HG03432 (cell line): ENCODE results near the gene GRIN2A.

Source experiments
- ATAC-seq: cut with Tn5 transposase; IDR thresholded peaks from one replicate; pipeline ENCODE4 v1.9.1; 2021; ENCODE audit warnings: mild to moderate bottlenecking, moderate library complexity; ENCODE audit not compliant: unreplicated experiment

The GRIN2A gene

DNA sequence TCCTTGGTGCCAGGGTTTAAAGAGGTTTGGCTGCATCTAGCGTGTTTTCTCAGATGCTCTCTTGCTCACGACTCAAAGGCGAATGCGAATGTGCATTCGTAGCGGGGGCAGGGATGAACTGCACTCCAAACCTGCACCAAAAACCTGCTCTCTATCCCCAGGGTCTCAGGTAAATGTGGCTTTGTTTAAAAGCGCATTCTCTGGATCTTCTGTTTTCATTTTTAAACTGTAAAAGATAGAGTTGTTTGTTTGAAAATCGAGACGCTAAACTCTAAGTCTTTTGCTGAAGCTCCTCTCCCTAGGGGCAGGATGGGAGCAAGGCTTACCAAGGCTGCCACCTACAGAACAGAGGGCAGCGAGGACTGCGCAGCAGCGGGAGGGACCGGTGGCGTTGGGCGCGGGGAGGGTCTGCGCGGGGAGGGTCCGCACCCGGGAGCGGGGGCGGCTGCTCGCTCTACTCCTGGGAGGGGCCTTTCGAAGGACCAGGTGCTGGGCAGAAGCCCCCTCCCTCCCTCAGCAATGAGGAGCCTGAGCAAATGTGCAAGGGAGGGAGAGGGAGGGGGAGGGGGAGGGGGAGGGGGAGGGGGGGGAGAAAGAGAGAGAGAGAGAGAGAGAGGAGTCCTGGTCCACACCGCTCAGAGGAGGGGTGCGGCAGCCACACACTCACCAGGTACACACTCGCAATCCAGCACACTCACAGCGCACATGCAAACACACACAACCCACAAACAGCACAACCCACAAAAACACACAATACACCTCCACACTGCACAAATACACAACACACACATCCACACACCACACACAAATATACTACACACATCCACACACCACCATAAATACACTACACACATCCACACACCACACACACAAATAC, 142.8 kb downstream of the GRIN2A start:
- peak; percentile 49 for ATAC-seq

DNA sequence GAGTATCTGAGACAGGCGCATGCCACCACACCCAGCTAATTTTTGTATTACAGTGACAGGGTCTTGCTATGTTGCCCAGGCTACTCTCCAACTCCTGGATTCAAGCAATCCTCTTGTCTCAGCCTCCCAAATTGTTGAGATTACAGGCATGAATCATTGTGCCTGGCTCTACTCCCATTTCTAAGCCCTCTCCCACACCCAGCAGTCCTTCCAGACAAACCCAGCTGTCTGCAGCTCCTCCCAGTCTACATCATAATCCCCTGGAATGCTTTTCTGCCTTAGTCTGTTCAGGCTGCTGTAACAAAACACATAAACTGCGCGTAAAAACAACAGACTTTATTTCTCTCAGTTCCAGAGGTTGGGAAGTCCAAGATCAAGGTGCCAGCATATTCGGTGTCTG, 144.5 kb downstream of the GRIN2A start:
- no peak for ATAC-seq

DNA sequence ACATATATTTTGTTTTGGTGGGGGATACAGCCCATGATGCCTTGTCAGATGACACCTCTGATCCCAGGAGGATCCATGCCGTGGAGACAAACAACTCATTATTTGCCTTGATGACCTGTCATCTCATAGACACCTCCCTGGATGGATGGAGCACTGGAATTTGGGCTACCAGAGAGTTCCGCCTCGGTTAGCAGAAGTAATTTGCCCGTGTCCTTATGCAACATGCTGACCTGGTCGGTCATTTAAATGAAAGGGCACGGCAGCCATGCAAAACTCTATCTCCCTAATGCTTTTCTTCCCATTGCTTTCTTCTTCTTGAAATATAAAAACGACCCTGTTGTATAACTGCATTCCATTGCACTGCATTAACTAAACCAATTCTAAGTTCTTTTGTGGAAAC, 145.3 kb downstream of the GRIN2A start:
- ATAC-seq = no peak

DNA sequence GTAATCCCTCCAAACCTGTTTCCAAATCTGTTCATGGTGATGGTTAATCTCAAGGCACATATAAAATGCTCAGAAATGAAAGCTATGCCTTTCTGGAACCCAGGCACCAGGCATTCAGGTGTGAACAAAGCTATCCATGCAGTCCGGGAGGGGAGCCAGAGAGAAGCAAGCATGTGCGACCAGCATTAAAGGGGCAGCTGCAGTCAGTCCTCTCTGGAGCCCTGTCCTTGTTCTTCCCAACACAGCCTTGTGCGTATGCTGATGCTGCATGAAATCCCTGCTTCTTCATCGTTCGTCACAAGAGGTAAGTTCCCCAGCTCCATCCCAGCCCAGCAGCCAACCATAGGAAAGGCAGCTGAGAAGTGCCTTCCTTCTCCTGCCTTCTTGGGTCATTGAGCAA, 148.7 kb downstream of the GRIN2A start:
- ATAC-seq = no peak

DNA sequence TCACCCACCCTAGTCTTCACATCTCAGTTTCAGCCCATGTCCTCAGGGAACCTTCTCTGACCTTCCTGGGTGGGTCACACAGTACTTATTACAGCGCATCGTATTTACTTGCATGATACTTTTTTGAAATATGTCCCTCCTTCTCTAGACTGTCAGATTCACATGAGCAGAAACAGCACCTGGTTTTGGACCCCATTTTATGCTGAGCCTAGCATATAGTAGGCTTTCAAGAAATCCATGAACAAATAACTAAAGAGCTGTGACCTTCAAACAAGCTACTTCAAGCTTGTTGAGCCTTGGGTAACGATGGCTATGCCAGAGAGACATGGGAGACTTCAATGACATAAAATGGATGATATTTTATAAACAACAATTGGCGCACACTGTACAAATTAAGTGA, 150.3 kb downstream of the GRIN2A start:
- ATAC-seq = no peak

DNA sequence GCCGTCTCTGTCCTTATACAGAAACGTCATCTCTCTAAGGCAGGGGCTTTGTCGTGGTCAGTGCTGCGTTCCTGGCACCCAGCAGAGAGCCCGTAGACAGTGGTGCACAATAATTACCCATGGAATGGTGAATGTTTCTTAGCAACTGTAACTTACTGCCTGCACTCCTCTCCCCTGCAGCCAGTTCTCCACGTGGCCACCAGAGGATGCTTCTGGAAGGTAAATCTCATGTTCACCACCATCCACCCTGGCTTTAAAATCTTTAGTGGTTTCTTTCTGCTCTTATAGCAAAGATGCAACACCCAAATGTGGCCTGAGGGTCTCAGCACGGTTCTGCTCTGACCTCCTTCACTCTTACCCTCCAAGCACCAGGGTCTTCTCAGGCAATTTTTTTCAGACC, 150.8 kb downstream of the GRIN2A start:
- ATAC-seq = no peak

DNA sequence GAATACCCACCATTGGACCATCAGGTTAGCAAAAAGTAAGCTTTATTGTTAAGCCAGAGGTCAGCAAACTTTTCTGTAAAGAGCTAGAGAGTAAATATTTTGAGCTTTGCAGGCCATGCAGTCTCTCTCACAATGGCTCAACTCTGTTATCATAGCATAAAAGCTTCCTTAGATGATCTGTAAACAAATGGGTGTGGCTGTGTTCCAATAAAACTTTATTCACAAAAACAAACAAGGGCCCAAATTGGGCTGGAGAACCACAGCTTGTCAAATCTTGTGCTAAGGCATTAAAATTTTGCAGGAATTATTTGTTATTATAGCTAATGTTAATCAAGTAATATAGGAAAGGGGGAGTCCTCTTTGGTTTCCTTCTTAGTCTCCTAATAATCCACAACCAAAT, 153.6 kb downstream of the GRIN2A start:
- ATAC-seq = no peak

DNA sequence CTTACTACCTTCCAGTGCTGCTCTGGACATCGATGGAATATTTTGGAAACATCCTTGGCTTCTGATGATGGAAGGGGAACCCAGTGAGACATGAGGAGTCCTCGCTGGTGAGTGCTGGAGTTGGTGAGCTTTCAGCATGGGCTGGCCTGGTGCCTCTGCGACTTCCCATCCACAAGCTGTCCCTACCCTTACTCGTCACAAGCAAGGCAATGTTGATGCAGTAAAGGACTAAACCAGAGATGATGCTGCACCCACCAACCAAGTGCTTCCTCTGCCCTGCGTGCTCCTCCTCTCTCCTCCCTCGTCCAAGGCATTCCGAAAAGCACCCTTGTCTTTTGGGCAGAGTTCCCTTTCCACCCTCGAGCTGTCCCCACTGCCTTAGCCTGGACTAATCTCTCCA, 154.7 kb downstream of the GRIN2A start:
- no peak for ATAC-seq

DNA sequence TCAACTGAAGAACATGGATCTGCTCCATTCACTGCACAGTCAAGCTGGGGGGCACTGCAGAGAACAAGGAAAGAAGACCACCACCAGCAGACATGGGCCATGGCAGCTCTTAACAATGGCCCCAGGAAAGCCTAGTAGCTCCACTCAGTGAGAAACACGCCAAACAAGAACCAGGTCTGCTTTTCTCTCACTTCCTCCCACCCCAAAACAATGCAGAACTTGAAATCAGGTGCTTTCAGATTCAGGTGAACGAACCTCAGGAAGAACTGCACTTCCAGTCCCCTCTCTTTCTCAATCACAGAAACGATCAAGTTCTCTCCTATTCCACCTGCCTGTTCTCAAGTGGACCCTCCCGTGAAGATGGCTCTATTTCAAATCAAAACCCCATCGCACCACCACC, 155.6 kb downstream of the GRIN2A start:
- ATAC-seq = no peak

DNA sequence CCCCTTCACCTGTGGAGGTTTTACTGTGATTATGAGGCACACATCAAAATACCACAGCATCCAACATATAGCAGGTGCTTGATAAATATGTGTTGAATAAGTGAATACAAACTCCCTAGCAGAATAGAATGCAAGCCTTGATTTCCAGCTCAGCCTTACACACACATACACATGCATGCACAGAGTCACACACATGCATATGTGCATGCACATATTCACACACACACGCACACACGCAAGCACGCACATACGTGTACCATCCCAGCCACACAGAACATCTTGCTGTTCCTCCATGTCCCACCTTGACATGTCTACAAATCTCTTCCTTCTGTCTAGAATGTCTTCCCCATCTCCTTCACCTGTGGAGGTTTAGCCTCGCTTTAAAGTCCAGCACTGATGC, 160.1 kb downstream of the GRIN2A start:
- ATAC-seq = no peak

DNA sequence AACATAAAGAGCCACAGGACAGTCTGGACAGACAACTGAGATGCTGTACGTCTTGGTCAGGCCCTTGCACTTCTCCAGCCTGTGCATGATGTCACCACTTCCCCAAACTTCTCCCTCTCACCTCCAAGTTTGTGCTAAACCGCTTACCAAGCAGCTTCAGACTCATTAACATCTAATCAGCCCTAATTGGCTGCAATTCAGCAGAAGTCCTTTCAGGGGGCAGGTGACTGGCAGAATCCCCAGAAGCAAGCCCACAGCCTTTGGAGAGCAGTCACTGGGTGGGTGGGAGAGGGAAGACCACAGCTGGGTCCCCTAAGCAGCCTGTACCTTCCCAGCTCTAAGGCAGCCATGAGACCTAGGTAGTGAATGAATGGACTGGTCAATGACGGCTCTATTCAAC, 161.4 kb downstream of the GRIN2A start:
- ATAC-seq = no peak

DNA sequence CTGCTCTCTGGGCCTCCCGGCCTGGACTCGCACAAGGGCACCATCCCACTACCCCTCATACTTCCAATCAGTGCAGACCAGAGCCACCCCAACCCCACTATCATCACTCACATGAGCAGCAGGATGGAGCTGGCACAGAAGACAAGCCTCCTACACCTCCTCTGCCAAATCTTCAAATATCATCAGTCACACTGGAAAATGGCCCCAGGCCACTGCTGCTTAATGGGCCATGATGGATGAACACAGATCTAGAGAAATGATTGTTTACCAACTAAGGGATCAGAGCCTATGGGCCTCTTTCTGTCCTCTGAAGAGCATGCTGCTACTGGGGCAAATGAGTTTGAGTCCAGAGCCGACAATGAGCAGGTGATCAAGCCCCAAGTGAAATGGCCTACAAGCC, 165.5 kb downstream of the GRIN2A start:
- no peak for ATAC-seq

DNA sequence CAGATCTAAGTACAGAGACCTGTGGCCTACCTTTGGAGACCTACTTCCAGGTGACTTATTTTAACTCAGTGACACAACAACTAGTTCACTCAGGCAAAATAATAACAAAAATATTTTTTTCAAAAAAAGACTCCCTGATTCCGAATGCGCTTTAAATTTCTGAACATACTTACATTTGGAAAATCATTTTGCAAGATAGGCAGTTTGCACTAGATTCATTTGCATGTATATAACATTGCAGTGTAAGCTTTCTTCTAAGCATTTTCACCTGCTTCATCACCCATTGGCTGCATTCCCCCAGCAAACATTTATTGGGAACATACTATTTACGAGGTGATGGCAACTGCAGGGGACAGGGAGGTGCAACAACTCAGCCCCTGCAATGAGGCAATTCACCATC, 166.8 kb downstream of the GRIN2A start:
- ATAC-seq = no peak

DNA sequence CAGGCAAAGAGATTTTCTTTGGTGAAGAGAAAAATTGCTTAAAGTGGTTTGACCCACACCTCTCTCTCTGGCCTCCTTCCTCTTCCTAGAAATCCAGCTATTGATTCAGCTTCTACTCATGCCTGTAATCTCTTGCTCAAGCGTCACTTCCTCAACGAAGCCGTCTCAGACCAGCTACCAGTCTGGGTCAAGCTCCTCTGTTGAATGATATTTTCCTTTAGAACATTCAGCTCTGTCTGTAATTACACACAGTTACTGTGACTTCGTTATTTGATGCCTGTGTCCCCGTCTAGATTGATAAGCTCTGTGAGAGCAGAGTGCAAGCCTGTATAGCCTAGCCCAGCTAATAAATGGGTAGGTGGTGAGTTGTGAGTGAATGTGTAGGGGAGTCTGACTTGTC, 168.5 kb downstream of the GRIN2A start:
- ATAC-seq = no peak

DNA sequence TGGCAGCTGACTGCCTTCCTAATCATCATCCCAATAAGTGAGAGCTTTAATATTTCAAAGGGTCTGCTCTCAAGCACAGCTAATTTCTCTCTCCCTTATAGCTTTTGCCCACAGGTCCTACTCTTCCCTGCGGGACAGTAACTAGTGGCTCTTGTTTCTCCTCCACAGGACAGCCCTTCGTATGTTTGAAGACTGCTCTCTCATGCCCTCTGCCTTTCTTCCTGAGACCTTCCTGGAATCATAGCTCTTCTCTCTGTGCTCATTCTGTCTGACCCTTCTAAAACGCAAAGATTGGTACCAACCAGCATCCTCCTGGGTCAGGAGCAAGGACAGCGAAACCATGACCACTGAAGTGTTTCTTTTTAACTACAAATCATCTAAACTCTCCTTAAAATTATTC, 168.9 kb downstream of the GRIN2A start:
- no peak for ATAC-seq

DNA sequence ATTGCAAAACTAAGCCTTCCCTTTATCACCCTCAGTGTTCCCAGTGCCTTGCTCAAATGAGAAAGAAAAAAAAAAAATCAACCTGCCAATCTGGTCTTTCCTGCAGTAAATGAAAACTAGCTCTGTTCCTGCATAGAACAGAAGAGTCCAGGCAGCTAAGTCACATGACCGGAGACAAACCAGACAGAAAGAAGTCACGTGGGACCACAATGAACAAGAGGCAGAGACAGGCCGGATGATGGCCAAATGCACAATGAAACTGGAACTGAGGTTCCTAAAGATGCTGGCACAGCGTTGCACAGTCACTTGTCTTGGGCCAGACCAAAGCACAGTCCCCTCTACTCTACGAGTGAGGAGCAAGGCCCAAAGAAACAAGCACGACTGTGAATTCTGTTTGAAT, 172.5 kb downstream of the GRIN2A start:
- no peak for ATAC-seq

DNA sequence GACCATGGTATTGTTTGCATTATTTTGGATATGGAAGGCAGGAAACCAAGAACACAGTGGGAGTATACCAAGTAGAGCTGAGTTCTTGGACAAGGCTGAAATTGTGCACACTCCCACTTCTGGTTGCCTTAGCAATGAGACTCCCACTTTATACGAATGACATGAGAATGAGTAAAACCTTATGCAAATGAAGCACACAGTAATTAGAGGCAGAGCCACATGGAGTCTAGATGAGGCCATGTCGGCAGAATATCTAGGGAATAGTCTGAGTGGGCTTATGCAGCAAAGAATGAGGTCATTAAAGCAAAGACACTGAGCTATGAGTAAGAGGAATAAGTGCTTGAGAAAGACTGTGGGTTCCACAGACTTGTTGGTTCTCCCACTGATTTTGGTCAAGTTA, 178.7 kb downstream of the GRIN2A start:
- no peak for ATAC-seq

DNA sequence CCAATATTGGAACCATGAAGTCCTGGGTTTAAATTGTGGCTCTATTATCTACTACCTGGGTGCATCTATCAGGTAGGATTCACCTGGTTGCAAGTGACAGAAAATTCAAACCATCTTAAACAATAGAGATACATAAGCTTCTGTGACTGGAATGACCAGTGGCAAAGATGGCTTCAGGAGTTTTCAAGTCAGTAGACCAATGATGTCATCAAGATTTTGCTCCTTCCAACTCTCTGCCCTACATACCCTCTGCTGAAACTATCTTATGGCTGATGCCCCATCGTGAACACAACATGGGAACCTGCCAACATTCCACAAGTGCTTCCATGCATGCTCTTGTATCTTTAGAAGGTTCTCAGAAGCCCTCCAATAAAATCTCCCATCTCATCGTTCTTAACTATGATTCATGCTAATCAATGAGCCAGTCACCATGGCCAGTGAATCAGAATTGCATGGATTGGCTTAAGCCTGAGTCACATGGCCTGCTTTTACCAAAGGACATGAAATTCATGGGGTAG, 180.9 kb downstream of the GRIN2A start:
- no peak for ATAC-seq

DNA sequence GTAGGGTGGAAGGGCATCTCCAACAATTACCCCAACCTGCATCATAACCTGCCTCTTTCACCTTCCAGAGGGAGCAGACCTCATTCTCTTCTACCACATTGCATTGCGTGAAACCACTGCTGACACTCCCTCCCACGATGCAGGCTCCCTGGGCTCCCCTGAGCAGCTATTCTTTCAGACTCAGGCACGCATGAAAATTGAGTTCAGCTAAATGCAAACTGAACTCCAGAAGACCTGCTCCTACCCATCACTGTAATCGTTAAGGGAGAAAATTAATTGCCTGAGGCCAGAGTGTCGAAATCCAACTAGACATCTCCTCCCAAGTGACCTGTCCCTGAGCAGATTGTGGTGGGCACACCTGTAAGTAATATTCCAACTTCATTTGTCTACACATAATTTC, 186.0 kb downstream of the GRIN2A start:
- no peak for ATAC-seq

DNA sequence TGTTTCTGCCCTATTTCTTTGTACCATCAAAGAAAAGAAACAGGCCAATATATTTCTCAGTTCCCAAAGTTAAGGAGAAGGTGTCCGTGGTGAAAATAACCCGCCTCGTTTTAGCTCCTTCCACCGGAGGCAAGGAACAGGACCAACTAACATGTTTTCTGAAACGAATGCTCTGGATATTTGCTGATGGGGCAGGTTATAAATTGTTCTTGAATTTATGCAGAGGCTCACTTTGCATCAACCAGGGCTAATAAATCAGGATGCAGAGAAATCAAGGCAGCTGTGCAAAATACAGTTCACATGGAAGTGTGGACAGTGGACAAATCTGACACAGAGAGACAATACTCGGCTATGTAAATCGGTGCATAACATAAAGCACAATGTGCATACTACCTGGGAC, 189.8 kb downstream of the GRIN2A start:
- no peak for ATAC-seq

DNA sequence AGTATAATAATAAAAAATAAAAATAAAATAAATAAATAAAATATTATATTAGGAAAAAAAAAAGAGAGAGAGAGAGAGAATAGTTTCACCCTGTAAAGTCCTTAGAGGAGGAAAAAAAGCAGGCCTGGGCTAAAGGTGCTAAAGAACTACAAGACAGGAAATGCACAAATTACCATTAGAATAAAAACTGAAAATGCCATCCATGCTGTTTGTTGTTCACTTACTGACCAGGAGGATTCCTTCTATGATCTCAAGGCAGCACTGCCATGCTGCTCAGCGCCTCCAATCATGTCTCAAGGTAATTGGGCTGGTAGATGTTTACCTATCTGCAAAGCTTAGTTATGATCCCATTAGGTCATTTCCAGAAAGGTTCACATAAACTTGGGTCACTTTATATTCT, 201.2 kb downstream of the GRIN2A start:
- ATAC-seq = no peak

DNA sequence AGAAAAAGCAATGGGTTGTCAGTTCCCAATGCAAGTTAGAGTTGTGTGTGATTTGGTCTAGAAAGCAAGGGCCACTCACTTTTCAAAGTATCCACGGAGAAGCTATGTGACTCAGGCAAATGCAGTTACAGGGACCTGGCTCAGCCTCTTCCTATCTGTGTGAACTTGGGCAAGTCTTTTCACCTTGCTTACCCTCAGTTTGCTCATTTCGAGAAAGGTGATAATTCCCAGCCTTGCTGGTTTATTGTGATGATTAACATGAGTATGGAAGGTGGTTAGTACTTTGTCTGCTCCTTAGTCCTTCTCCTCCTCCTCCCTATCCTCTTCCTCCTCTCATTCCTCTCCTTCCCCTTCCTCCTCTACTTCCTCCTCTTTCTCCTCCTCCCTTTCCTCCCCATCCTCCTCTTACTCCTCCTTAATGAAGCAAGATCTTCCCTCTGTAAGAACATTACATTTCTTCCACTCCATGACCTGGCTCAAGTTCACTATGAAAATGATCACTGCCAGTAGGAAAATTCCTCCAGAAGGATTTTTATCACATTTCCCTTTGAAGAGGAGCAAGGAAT, 204.0 kb downstream of the GRIN2A start:
- no peak for ATAC-seq
